GM06990 (cell line): ENCODE results near the gene TEAD1.

Source experiments
- DNase-seq: peaks from one replicate; pipeline ENCODE4 v3.0.0-alpha.2; 2011; ENCODE audit not compliant: insufficient read length; ENCODE audit errors: extremely low read depth
- H3K27me3 ChIP-seq: replicated peaks from 2 replicates; pipeline ENCODE4 v1.6.0; 2011; ENCODE audit warnings: low read length; ENCODE audit not compliant: control insufficient read depth, insufficient read depth
- H3K36me3 ChIP-seq: 2 replicates; pipeline ENCODE4 v1.5.1; 2011; ENCODE audit warnings: low read length; ENCODE audit not compliant: control insufficient read depth, insufficient read depth
- H3K4me3 ChIP-seq: replicated peaks from 2 replicates; pipeline ENCODE4 v1.5.1; 2011; ENCODE audit warnings: low read depth, mild to moderate bottlenecking, control low read depth, low read length
- TF ChIP-seq, protein P1 (sequence below): IDR thresholded peaks from 2 replicates; pipeline ENCODE4 v1.5.1; 2011; ENCODE audit warnings: low read length, control low read depth, mild to moderate bottlenecking, inconsistent platforms; ENCODE audit not compliant: insufficient read depth, poor library complexity, severe bottlenecking

Gene TEAD1

GRCh38 chr11:12853325-12853651, 179.1 kb downstream of the TEAD1 start:
- TF ChIP-seq, protein P1, sequence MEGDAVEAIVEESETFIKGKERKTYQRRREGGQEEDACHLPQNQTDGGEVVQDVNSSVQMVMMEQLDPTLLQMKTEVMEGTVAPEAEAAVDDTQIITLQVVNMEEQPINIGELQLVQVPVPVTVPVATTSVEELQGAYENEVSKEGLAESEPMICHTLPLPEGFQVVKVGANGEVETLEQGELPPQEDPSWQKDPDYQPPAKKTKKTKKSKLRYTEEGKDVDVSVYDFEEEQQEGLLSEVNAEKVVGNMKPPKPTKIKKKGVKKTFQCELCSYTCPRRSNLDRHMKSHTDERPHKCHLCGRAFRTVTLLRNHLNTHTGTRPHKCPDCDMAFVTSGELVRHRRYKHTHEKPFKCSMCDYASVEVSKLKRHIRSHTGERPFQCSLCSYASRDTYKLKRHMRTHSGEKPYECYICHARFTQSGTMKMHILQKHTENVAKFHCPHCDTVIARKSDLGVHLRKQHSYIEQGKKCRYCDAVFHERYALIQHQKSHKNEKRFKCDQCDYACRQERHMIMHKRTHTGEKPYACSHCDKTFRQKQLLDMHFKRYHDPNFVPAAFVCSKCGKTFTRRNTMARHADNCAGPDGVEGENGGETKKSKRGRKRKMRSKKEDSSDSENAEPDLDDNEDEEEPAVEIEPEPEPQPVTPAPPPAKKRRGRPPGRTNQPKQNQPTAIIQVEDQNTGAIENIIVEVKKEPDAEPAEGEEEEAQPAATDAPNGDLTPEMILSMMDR: no peak
- Histone ChIP-seq H3K27me3 (no peaks in the 10 kb centered on the region), H3K36me3 (no peaks in the 10 kb centered on the region), H3K4me3 (no peak overlapping the region)
- no peak for DNase-seq

- DNase-seq: no peak
- TF ChIP-seq, protein P1: no peak
- H3K4me3 ChIP-seq: no peak overlapping the region
Measured at GRCh38 chr11:12853652-12854296, 179.6 kb downstream of the TEAD1 start.

DNA sequence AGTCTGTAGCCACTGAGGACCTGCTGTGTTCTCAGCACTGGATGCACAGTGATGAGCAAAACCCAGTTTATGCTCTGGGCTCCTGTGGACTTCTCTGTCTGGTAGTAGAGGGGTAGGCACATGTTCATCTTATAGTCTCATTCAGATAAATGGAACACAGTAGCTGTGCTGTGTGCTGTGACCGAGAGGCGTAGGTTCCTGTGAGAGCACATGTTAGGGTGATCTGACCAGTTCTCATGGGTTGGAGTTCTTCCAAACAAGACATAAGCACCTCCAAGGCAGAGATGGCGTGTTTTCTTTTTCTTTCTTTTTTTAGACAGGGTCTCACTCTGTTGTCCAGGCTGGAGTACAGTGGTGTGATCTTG, 180.1 kb downstream of the TEAD1 start:
- Histone ChIP-seq H3K36me3 (no peaks in the 10 kb centered on the region), H3K27me3 (no peaks in the 10 kb centered on the region; the same call in 1 of the 2 replicates), H3K4me3 (no peak overlapping the region)
- TF ChIP-seq, protein P1: no peak
- DNase-seq: no peak

More at GRCh38 chr11:12853652-12854296, 179.6 kb downstream of the TEAD1 start:
- no peaks in the 10 kb centered on the region for H3K36me3 ChIP-seq
- H3K27me3 ChIP-seq: no peaks in the 10 kb centered on the region; the same call in 1 of the 2 replicates

DNA sequence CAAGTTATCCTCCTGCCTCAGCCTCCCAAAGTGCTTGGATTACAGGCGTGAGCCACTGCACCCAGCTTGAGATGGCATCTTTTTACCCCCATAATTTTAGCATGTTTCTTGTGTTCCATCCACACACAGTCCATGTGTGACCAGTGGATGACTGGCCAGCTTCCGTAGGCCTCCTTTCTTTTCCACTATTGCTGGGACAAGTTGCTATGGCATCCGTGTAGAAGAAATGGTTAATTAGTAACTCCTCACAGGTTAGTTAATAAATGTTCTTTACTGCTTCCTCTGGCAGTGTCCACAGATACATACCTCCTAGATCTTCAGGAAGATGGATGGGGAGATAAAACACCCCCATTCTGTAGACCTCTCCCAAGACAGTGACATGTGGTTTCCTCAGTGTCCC, 180.6 kb downstream of the TEAD1 start:
- no peak for DNase-seq
- no peaks in the 10 kb centered on the region for H3K36me3 ChIP-seq
- TF ChIP-seq, protein P1: no peak
- H3K27me3 ChIP-seq: no peaks in the 10 kb centered on the region; the same call in 1 of the 2 replicates
- no peak overlapping the region for H3K4me3 ChIP-seq

DNA sequence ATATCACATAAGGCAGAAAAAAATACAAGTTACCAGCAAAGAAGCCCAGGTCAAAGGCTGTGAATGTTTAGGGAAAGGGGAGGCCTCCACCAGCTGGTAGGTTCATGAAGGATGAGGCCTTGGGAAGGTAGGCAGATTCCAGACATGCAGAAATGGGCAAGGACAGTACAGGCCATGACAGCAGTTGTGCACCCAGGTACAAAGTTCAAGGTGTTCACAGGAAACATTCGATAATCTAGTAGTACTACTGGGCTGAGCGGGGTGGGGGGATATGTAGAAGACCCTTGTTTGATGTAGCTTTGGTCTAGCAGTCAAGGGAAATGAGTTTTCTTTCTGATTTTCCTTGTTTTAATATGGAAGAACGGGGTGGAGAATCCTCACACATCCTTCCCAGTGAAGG, 182.1 kb downstream of the TEAD1 start:
- no peak for DNase-seq
- H3K4me3 ChIP-seq: no peak overlapping the region
- H3K36me3 ChIP-seq: no peaks in the 10 kb centered on the region
- H3K27me3 ChIP-seq: no peaks in the 10 kb centered on the region; the same call in 1 of the 2 replicates
- TF ChIP-seq, protein P1: no peak

- TF ChIP-seq, protein P1: no peak
- Histone ChIP-seq H3K36me3 (no peaks in the 10 kb centered on the region), H3K4me3 (no peak overlapping the region), H3K27me3 (no peaks in the 10 kb centered on the region; the same call in none of the 2 replicates)
- DNase-seq: no peak
Measured at GRCh38 chr11:12857572-12857971, 183.4 kb downstream of the TEAD1 start.
